PC-9 (cell line): ENCODE results near the gene LRRC28. TPM values are rescaled to one million over a fixed set of nuclear protein-coding genes. Genes with fewer than 3 reads are reported as not detected.

ENCODE experiments used
- BruUV-seq: library from RNA; stranded (reverse); fragments of 400-500 nt; replicated peaks from 2 replicates; lab custom pipeline; 2021; lab: Mats Ljungman, UMichigan
- CTCF ChIA-PET: fragments of 300-600 bp; sonication (Branson Sonifier 250); formaldehyde crosslinking; loops from one replicate; lab custom pipeline; 2022; ENCODE audit warnings: antibody characterized with exemption; lab: Charles Lee
- POLR2A ChIA-PET: fragments of 300-600 bp; sonication (Branson Sonifier 250); formaldehyde crosslinking; loops from one replicate; lab custom pipeline; 2022; ENCODE audit warnings: antibody characterized with exemption; ENCODE audit not compliant: unreplicated experiment; lab: Charles Lee
- DNase-seq, 2 experiments: peaks; one replicate each; pipeline versions ENCODE4 v3.0.0 to v3.0.0-alpha.2; 2015 to 2022; ENCODE audit warnings: mixed read lengths in 1 of 2
- H2AFZ ChIP-seq: fragments of 200-600 bp; sonication (generic); 2 replicates; pipeline ENCODE4 v1.8.1; 2017; ENCODE audit warnings: antibody characterized with exemption
- H3F3A ChIP-seq: fragments of 200-600 bp; sonication (generic); 2 replicates; pipeline ENCODE4 v1.8.1; 2017; ENCODE audit warnings: antibody characterized with exemption, mild to moderate bottlenecking, low read depth; ENCODE audit not compliant: insufficient read depth
- H3K27ac ChIP-seq: fragments of 200-600 bp; sonication (generic); 2 replicates; pipeline ENCODE4 v1.6.1; 2016; ENCODE audit warnings: mixed run types
- H3K27me3 ChIP-seq: fragments of 200-600 bp; sonication (generic); 2 replicates; pipeline ENCODE4 v1.6.1; 2016; ENCODE audit warnings: low read depth, mixed run types; ENCODE audit not compliant: insufficient read depth
- H3K36me3 ChIP-seq: fragments of 200-600 bp; sonication (generic); 2 replicates; pipeline ENCODE4 v1.6.1; 2016; ENCODE audit warnings: low read depth, mixed run types
- H3K4me1 ChIP-seq: fragments of 200-600 bp; sonication (generic); replicated peaks from 2 replicates; pipeline ENCODE4 v1.6.1; 2016; ENCODE audit warnings: mixed run types; ENCODE audit not compliant: insufficient read depth
- H3K4me2 ChIP-seq: fragments of 200-600 bp; sonication (generic); 2 replicates; pipeline ENCODE4 v1.6.1; 2017; ENCODE audit warnings: mixed run types
- H3K4me3 ChIP-seq: fragments of 200-600 bp; sonication (generic); 2 replicates; pipeline ENCODE4 v1.6.1; 2016; ENCODE audit warnings: mixed run types
- H3K79me2 ChIP-seq: fragments of 200-600 bp; sonication (generic); 2 replicates; pipeline ENCODE4 v1.6.1; 2017; ENCODE audit warnings: low read depth, mixed run types
- H3K9me2 ChIP-seq: fragments of 200-600 bp; sonication (generic); 2 replicates; pipeline ENCODE4 v1.8.1; 2017; ENCODE audit warnings: mild to moderate bottlenecking; ENCODE audit not compliant: insufficient read depth
- H3K9me3 ChIP-seq: fragments of 200-600 bp; sonication (generic); 2 replicates; pipeline ENCODE4 v1.8.1; 2016; ENCODE audit warnings: low read depth; ENCODE audit not compliant: insufficient read depth
- H4K20me1 ChIP-seq: fragments of 200-600 bp; sonication (generic); 2 replicates; pipeline ENCODE4 v1.8.1; 2017; ENCODE audit not compliant: insufficient read depth
- EZH2 ChIP-seq: fragments of 200-600 bp; sonication (generic); IDR thresholded peaks from 2 replicates; pipeline ENCODE4 v1.8.0; 2017; ENCODE audit warnings: antibody characterized with exemption, low read depth
- intact Hi-C: fragments of 100-400 bp; cut with micrococcal nuclease; formaldehyde crosslinking; loops from one replicate; pipeline ENCODE4 v1.10.0; 2022; ENCODE audit not compliant: unreplicated experiment
- total RNA-seq: library from RNA; stranded (reverse); gene quantifications from 2 replicates; pipeline ENCODE4 v1.2.3, GENCODE V29; 2021
- TF ChIP-seq, protein P1 (sequence below): fragments of 200-600 bp; sonication (generic); conservative IDR thresholded peaks from 2 replicates; pipeline ENCODE4 v1.6.1; 2017; ENCODE audit warnings: mixed run types, antibody characterized with exemption, mild to moderate bottlenecking, moderate library complexity

LRRC28 gene
- total RNA-seq, 1 experiment from 2014 or later, result 13.5 TPM

DNA sequence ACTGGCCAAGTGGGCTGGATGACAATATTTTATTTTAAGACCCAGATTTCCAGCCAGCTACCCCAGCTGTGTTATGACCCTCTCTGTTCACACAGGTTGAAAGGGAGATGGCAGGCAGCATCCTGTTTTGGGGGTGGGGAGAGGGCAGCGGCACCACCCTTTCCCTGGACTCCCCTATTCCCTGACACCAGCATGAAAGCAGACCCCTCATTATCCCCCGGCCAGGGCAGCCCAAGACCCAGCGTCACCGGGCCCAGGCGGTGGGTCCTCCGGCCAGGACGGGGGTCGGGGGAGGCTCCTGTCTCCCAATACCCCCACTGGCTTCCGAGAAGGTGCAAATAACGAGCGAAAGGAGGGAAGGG lies 186.9 kb downstream of the LRRC28 start:
- ChIA-PET CTCF (no interaction called here), POLR2A (no interaction called here)
- H3K9me3 ChIP-seq, result no peaks in the 10 kb centered on the region
- DNase-seq, result no peak
- H2AFZ ChIP-seq, result no peak overlapping the region
- H4K20me1 ChIP-seq, result no peaks in the 10 kb centered on the region
- no peaks in the 10 kb centered on the region for H3K9me2 ChIP-seq
- no peaks in the 10 kb centered on the region for H3K79me2 ChIP-seq
- H3K4me2 ChIP-seq, result no peak overlapping the region
- no peaks in the 10 kb centered on the region for H3K27me3 ChIP-seq
- no peaks in the 10 kb centered on the region for H3K36me3 ChIP-seq
- H3F3A ChIP-seq, result peaks cover 9% of the 10 kb centered on the region; the same call in 1 of the 2 replicates
- no TSS peak for BruUV-seq
- H3K4me1 ChIP-seq, result peaks cover 50% of the 10 kb centered on the region
- H3K27ac ChIP-seq, result no peak overlapping the region
- H3K4me3 ChIP-seq, result no peak overlapping the region
- intact Hi-C loops, result loop anchor here (5.0 kb wide), 1 partner anchor 129 kb away; the partner anchor contains the start of gene MEF2A
- TF ChIP-seq EZH2, result no peak
- TF ChIP-seq, protein P1, sequence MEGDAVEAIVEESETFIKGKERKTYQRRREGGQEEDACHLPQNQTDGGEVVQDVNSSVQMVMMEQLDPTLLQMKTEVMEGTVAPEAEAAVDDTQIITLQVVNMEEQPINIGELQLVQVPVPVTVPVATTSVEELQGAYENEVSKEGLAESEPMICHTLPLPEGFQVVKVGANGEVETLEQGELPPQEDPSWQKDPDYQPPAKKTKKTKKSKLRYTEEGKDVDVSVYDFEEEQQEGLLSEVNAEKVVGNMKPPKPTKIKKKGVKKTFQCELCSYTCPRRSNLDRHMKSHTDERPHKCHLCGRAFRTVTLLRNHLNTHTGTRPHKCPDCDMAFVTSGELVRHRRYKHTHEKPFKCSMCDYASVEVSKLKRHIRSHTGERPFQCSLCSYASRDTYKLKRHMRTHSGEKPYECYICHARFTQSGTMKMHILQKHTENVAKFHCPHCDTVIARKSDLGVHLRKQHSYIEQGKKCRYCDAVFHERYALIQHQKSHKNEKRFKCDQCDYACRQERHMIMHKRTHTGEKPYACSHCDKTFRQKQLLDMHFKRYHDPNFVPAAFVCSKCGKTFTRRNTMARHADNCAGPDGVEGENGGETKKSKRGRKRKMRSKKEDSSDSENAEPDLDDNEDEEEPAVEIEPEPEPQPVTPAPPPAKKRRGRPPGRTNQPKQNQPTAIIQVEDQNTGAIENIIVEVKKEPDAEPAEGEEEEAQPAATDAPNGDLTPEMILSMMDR, result no peak

DNA sequence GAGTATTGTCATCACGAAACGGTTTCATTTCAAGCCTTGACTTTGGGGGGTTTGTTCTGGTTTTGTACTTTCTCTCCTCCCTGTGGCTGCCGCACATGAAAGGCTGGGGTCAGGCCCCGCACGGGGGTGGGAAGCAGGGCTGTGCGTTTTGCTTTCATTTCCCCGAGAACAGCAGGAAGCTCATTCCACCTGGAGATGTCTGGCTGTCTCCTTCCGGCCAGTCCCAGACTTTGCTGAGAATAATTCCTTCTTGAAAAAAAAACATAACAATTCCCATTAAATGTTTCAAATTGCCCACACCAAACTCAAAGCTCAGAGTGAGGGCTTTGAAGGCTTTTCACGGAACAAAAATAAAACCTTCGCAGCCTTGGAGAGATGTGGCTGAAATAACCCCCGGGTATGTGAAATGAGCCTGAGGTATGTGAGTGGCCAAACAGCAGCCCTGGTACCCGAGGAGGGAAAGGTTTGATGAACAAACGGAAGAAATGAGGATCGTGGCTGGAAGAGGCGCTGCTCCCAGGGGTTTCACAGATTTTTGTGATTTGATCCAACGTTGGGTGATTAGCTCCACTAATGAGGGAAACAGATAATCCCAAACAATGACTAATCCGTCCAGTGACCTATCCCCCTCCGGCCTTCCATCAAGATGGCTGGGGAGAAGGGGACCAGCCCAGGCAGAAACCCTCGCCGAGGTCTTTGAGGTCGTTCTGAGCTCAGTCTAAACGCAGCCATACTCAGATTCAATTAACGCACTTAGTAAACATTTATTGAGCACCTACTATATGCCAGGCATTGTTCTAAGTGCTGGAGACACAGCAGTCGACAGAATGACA lies 187.6 kb downstream of the LRRC28 start:
- no peak overlapping the region for H3K4me2 ChIP-seq
- H3K9me2 ChIP-seq, result no peaks in the 10 kb centered on the region
- peaks cover 44% of the 10 kb centered on the region for H3K4me1 ChIP-seq
- H3K27me3 ChIP-seq, result no peaks in the 10 kb centered on the region
- H3K79me2 ChIP-seq, result no peaks in the 10 kb centered on the region
- H3K9me3 ChIP-seq, result no peaks in the 10 kb centered on the region
- peaks cover 9% of the 10 kb centered on the region; the same call in 1 of the 2 replicates for H3F3A ChIP-seq
- intact Hi-C loops, result loop anchor here (5.0 kb wide), 1 partner anchor 128 kb away; the partner anchor contains the start of gene MEF2A
- DNase-seq, result no peak
- no peaks in the 10 kb centered on the region for H4K20me1 ChIP-seq
- CTCF ChIA-PET, result no interaction called here
- no peaks in the 10 kb centered on the region for H3K36me3 ChIP-seq
- no peak overlapping the region for H3K27ac ChIP-seq
- H3K4me3 ChIP-seq, result no peak overlapping the region
- H2AFZ ChIP-seq, result no peak overlapping the region
- BruUV-seq, result no TSS peak
- POLR2A ChIA-PET, result interaction anchor here (0.6 kb wide), 1 partner anchor 237 kb away, joined by 4 read pairs; no protein-coding TSS in a partner anchor
- TF ChIP-seq, protein P1, result no peak
- TF ChIP-seq EZH2, result no peak

DNA sequence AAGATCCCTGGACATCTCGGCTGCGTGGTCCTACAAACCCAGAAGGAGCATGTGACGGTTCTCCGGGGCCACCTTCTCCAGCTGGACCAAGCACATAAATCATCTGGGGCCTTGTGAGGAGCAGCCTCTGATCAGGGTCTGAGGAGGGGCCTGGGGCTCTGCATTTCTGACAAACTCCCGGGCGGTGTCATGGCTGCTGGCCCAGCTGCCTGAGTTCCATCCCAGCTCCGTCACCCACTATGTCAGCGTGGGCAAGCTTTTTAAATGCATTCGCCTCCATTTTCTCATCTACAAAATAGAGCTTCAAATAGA lies 188.2 kb downstream of the LRRC28 start:
- CTCF ChIA-PET, result no interaction called here
- TF ChIP-seq EZH2, result no peak
- TF ChIP-seq, protein P1, result no peak

More for the DNA sequence above, 188.2 kb downstream of the LRRC28 start:
- Histone ChIP-seq H3K4me1 (peaks cover 38% of the 10 kb centered on the region), H3K79me2 (no peaks in the 10 kb centered on the region), H3K27ac (no peak overlapping the region), H3K4me3 (no peak overlapping the region), H3K4me2 (no peak overlapping the region), H3K9me3 (no peaks in the 10 kb centered on the region), H3K27me3 (no peaks in the 10 kb centered on the region), H3F3A (peaks cover 9% of the 10 kb centered on the region; the same call in 1 of the 2 replicates), H2AFZ (no peak overlapping the region), H4K20me1 (no peaks in the 10 kb centered on the region), H3K9me2 (no peaks in the 10 kb centered on the region), H3K36me3 (no peaks in the 10 kb centered on the region)
- DNase-seq, result no peak
- no TSS peak for BruUV-seq
- intact Hi-C loops, result loop anchor here (5.0 kb wide), 1 partner anchor 128 kb away; the partner anchor contains the start of gene MEF2A
- POLR2A ChIA-PET, result interaction anchor here (0.6 kb wide), 1 partner anchor 236 kb away, joined by 4 read pairs; no protein-coding TSS in a partner anchor
